Panc1 (cell line): Measurements from ENCODE around the gene RNASE7. TPM values are rescaled to one million over a fixed set of nuclear protein-coding genes. Genes with fewer than 3 reads are reported as not detected.

ENCODE experiments used
- ATAC-seq: fragments of 200-7000 bp; cut with Tn5 transposase; 2 replicates; pipeline ENCODE4 v1.9.1; 2020; ENCODE audit warnings: mild to moderate bottlenecking, moderate library complexity
- BruUV-seq: library from RNA; stranded (reverse); fragments of 400-500 nt; replicated peaks from 2 replicates; lab custom pipeline; 2021; lab: Mats Ljungman, UMichigan
- CTCF ChIA-PET: fragments of 300-600 bp; sonication (Branson Sonifier 250); formaldehyde crosslinking; loops from one replicate; lab custom pipeline; 2022; ENCODE audit warnings: antibody characterized with exemption; lab: Charles Lee
- POLR2A ChIA-PET: fragments of 300-600 bp; sonication (Branson Sonifier 250); formaldehyde crosslinking; loops from one replicate; lab custom pipeline; 2022; ENCODE audit warnings: antibody characterized with exemption; lab: Charles Lee
- DNase-seq: peaks from one replicate; pipeline ENCODE4 v3.0.0-alpha.2; 2010; ENCODE audit warnings: low read depth, low spot score
- H3K27ac ChIP-seq: 2 replicates; pipeline ENCODE4 v1.5.1; 2011; ENCODE audit warnings: mild to moderate bottlenecking, low read length, inconsistent platforms
- H3K27me3 ChIP-seq: fragments of 200-500 bp; sonication (Bioruptor generic); 2 replicates; pipeline ENCODE4 v1.6.0; 2014; ENCODE audit warnings: low read length, inconsistent platforms; ENCODE audit not compliant: control insufficient read depth, insufficient read depth
- H3K36me3 ChIP-seq: fragments of 200-500 bp; sonication (Bioruptor generic); 2 replicates; pipeline ENCODE4 v1.5.1; 2014; ENCODE audit warnings: inconsistent platforms, mild to moderate bottlenecking, low read length, moderate library complexity; ENCODE audit not compliant: control insufficient read depth, insufficient read depth
- H3K4me1 ChIP-seq: 2 replicates; pipeline ENCODE4 v1.5.1; 2011; ENCODE audit warnings: inconsistent platforms, mild to moderate bottlenecking, low read length, moderate library complexity; ENCODE audit not compliant: control insufficient read depth, insufficient read depth
- H3K4me3 ChIP-seq, 2 experiments: 2 replicates each; pipeline ENCODE4 v1.5.1; 2011 to 2012; ENCODE audit warnings: low read depth in 2 of 2, low read length in 2 of 2, mild to moderate bottlenecking in 2 of 2, inconsistent platforms in 1 of 2, moderate library complexity in 1 of 2
- H3K9me3 ChIP-seq: fragments of 200-500 bp; sonication (Bioruptor generic); 2 replicates; pipeline ENCODE4 v1.5.1; 2014; ENCODE audit warnings: low read depth, mild to moderate bottlenecking, inconsistent platforms, low read length, moderate library complexity; ENCODE audit not compliant: control insufficient read depth, insufficient read depth
- CTCF ChIP-seq: fragments of 450-650 bp; IDR thresholded peaks from 2 replicates; pipeline ENCODE4 v1.5.1; 2017; ENCODE audit warnings: mild to moderate bottlenecking
- POLR2AphosphoS5 ChIP-seq: IDR thresholded peaks from 2 replicates; pipeline ENCODE4 v1.6.1; 2012; ENCODE audit warnings: mild to moderate bottlenecking, low read depth, low read length, moderate library complexity
- SIN3A ChIP-seq: IDR thresholded peaks from 2 replicates; pipeline ENCODE4 v1.6.1; 2012; ENCODE audit warnings: low read depth, mild to moderate bottlenecking, low read length, moderate library complexity, borderline replicate concordance; ENCODE audit not compliant: insufficient read depth
- TCF7L2 ChIP-seq: IDR thresholded peaks from 2 replicates; pipeline ENCODE4 v1.6.1; 2011; ENCODE audit warnings: mild to moderate bottlenecking, low read depth, low read length, inconsistent platforms
- in situ Hi-C: cut with HindIII; loops from 2 replicates; pipeline ENCODE4 v1.10.0; 2016; ENCODE audit warnings: low sequenced_read_pairs, low pct_unique_long_range_greater_than_20kb
- intact Hi-C: fragments of 100-400 bp; cut with micrococcal nuclease; formaldehyde crosslinking; loops from one replicate; pipeline ENCODE4 v1.10.0; 2022; ENCODE audit not compliant: unreplicated experiment
- total RNA-seq: library from RNA; stranded (reverse); gene quantifications from one replicate; pipeline ENCODE4 v1.2.1, GENCODE V29; 2021; ENCODE audit not compliant: unreplicated experiment
- TF ChIP-seq, protein P1 (sequence below), 2 experiments: IDR thresholded peaks; 2 replicates each; pipeline ENCODE4 v1.6.1; 2011 to 2012; ENCODE audit warnings: low read depth in 2 of 2, control low read depth in 1 of 2, low read length in 1 of 2, mild to moderate bottlenecking in 1 of 2, moderate library complexity in 1 of 2; ENCODE audit not compliant: insufficient read depth in 1 of 2

RNASE7 gene
- total RNA-seq, 1 experiment from 2014 or later = not detected

- no peak overlapping the region for H3K4me3 ChIP-seq
- no peaks in the 10 kb centered on the region for H3K4me1 ChIP-seq
- no peaks in the 10 kb centered on the region for H3K36me3 ChIP-seq
- DNase-seq (no peak), ATAC-seq (no peak)
- H3K9me3 ChIP-seq = no peaks in the 10 kb centered on the region
- BruUV-seq = no TSS peak
- TF ChIP-seq CTCF (no peak), TCF7L2 (no peak), SIN3A (no peak), POLR2AphosphoS5 (no peak)
- TF ChIP-seq, protein P1, sequence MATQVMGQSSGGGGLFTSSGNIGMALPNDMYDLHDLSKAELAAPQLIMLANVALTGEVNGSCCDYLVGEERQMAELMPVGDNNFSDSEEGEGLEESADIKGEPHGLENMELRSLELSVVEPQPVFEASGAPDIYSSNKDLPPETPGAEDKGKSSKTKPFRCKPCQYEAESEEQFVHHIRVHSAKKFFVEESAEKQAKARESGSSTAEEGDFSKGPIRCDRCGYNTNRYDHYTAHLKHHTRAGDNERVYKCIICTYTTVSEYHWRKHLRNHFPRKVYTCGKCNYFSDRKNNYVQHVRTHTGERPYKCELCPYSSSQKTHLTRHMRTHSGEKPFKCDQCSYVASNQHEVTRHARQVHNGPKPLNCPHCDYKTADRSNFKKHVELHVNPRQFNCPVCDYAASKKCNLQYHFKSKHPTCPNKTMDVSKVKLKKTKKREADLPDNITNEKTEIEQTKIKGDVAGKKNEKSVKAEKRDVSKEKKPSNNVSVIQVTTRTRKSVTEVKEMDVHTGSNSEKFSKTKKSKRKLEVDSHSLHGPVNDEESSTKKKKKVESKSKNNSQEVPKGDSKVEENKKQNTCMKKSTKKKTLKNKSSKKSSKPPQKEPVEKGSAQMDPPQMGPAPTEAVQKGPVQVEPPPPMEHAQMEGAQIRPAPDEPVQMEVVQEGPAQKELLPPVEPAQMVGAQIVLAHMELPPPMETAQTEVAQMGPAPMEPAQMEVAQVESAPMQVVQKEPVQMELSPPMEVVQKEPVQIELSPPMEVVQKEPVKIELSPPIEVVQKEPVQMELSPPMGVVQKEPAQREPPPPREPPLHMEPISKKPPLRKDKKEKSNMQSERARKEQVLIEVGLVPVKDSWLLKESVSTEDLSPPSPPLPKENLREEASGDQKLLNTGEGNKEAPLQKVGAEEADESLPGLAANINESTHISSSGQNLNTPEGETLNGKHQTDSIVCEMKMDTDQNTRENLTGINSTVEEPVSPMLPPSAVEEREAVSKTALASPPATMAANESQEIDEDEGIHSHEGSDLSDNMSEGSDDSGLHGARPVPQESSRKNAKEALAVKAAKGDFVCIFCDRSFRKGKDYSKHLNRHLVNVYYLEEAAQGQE (IDR thresholded peaks at IDR 0.05; ENCODE audit: insufficient read depth in 1 of 2, low read depth in 2 of 2, low read length in 1 of 2) = no peak
- POLR2A ChIA-PET = no interaction called here
- CTCF ChIA-PET = no interaction called here
- H3K27ac ChIP-seq = no peak overlapping the region
- H3K27me3 ChIP-seq = no peaks in the 10 kb centered on the region
- intact Hi-C loops = no loop called here
- in situ Hi-C loops = no loop called here
Observed at GRCh38 chr14:21077672-21078071, 35.5 kb downstream of the RNASE7 start.

DNA sequence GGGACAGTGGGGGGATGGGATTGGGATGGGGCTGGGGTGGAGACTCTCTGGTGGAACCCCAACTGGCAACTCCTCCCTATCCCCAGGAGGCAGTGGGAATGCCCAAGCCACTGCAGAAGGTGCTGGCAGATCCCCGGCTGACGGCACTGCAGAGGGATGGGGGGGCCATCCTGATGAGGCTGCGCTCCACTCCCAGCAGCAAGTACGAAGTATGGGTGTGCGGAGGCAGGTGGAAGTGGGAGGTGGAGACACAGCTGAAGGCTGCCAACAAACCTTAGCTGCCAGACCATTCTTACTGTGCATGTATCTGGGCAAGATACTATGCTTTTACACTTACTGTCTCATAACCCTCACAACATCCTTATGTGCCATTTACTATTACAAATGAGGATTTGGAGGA, 36.1 kb downstream of the RNASE7 start:
- H3K27ac ChIP-seq = no peak overlapping the region
- CTCF ChIA-PET = no interaction called here
- intact Hi-C loops = no loop called here
- no peak overlapping the region for H3K4me3 ChIP-seq
- POLR2A ChIA-PET = no interaction called here
- H3K4me1 ChIP-seq = no peaks in the 10 kb centered on the region
- in situ Hi-C loops = no loop called here
- no peak for DNase-seq
- TF ChIP-seq SIN3A = no peak
- TF ChIP-seq, protein P1 (IDR thresholded peaks at IDR 0.05; ENCODE audit: insufficient read depth in 1 of 2, low read depth in 2 of 2, low read length in 1 of 2) = no peak
- TF ChIP-seq TCF7L2 = no peak
- TF ChIP-seq POLR2AphosphoS5 = no peak
- no peak for TF ChIP-seq CTCF
- H3K27me3 ChIP-seq = no peaks in the 10 kb centered on the region
- no peaks in the 10 kb centered on the region for H3K9me3 ChIP-seq
- no peaks in the 10 kb centered on the region for H3K36me3 ChIP-seq
- BruUV-seq = no TSS peak
- no peak for ATAC-seq
